Subcutaneous abdominal adipose tissue (tissue), 5 donors: ENCODE data around the gene COL4A2.

ENCODE experiments used
- H3K27ac ChIP-seq: one replicate; pipeline ENCODE4 v1.7.0; 2013; ENCODE audit warnings: low read depth, mild to moderate bottlenecking, inconsistent platforms, low read length, moderate library complexity
- H3K27me3 ChIP-seq, 5 donors: one replicate each; pipeline ENCODE4 v1.7.0; 2013; ENCODE audit warnings: low read length in 5 of 5, inconsistent platforms in 1 of 5; ENCODE audit not compliant: control insufficient read depth in 5 of 5, insufficient read depth in 4 of 5
- H3K36me3 ChIP-seq, 5 donors: one replicate each; pipeline ENCODE4 v1.7.0; 2013; ENCODE audit warnings: low read length in 5 of 5; ENCODE audit not compliant: control insufficient read depth in 5 of 5, insufficient read depth in 5 of 5
- H3K4me1 ChIP-seq, 5 donors: one replicate each; pipeline ENCODE4 v1.7.0; 2013; ENCODE audit warnings: low read length in 5 of 5, mild to moderate bottlenecking in 3 of 5, moderate library complexity in 1 of 5; ENCODE audit not compliant: control insufficient read depth in 5 of 5, insufficient read depth in 5 of 5
- H3K4me3 ChIP-seq, 5 donors: one replicate each; pipeline ENCODE4 v1.7.0; 2013; ENCODE audit warnings: low read length in 5 of 5, low read depth in 1 of 5
- H3K9ac ChIP-seq, 5 donors: one replicate each; pipeline ENCODE4 v1.7.0; 2013; ENCODE audit warnings: low read length in 5 of 5, mild to moderate bottlenecking in 4 of 5, moderate library complexity in 3 of 5
- H3K9me3 ChIP-seq, 5 donors: one replicate each; pipeline ENCODE4 v1.7.0; 2013; ENCODE audit warnings: low read length in 5 of 5; ENCODE audit not compliant: control insufficient read depth in 5 of 5
- donor health status: healthy.
- donor health status: healthy.
- donor health status: healthy.
- donor health status: healthy.
- donor health status: healthy.

Gene COL4A2

GRCh38 chr13:110297766-110298504 lies 9.1 kb upstream of the COL4A2 start:
- Histone ChIP-seq H3K36me3 (peaks cover 0 to 16% (median 3%) of the 10 kb centered on the region in 5 donors), H3K27ac (peak overlapping the region; percentile 82), H3K27me3 (no peaks in the 10 kb centered on the region), H3K9me3 (no peaks in the 10 kb centered on the region), H3K9ac (peak overlapping the region in 1 of 5 donors; percentile 6), H3K4me1 (peaks cover 20 to 93% (median 85%) of the 10 kb centered on the region in 5 donors), H3K4me3 (peak overlapping the region in 1 of 5 donors; percentile 37)

GRCh38 chr13:110298505-110299282 lies 8.4 kb upstream of the COL4A2 start:
- no peaks in the 10 kb centered on the region for H3K27me3 ChIP-seq
- peaks cover 22 to 93% (median 85%) of the 10 kb centered on the region in 5 donors for H3K4me1 ChIP-seq
- peak overlapping the region in 4 of 5 donors; percentile 18 to 37 (median 33) for H3K4me3 ChIP-seq
- H3K36me3 ChIP-seq = peaks cover under 1 to 21% (median 3%) of the 10 kb centered on the region in 5 donors
- peak overlapping the region; percentile 82 for H3K27ac ChIP-seq
- H3K9ac ChIP-seq = peak overlapping the region in 3 of 5 donors; percentile 6 to 35 (median 13)
- H3K9me3 ChIP-seq = no peaks in the 10 kb centered on the region

- Histone ChIP-seq H3K4me1 (peaks cover 24 to 93% (median 85%) of the 10 kb centered on the region in 5 donors), H3K27me3 (peaks cover 0 to 4% (median 0%) of the 10 kb centered on the region in 5 donors), H3K9me3 (no peaks in the 10 kb centered on the region), H3K36me3 (peaks cover 2 to 26% (median 5%) of the 10 kb centered on the region in 5 donors), H3K9ac (peak overlapping the region in 2 of 5 donors; percentile 13 to 42), H3K4me3 (peak overlapping the region in 4 of 5 donors; percentile 18 to 37 (median 33)), H3K27ac (peak overlapping the region; percentile 82)
Observed at GRCh38 chr13:110299283-110299840, 7.7 kb upstream of the COL4A2 start.

- Histone ChIP-seq H3K9me3 (no peaks in the 10 kb centered on the region), H3K27me3 (peaks cover 0 to 5% (median 0%) of the 10 kb centered on the region in 5 donors), H3K4me1 (peaks cover 26 to 94% (median 86%) of the 10 kb centered on the region in 5 donors), H3K4me3 (no peak overlapping the region), H3K9ac (peak overlapping the region in 2 of 5 donors; percentile 50), H3K27ac (peak overlapping the region; percentile 99), H3K36me3 (peaks cover 2 to 31% (median 5%) of the 10 kb centered on the region in 5 donors)
Observed at GRCh38 chr13:110300090-110300815, 6.8 kb upstream of the COL4A2 start.

- H3K27me3 ChIP-seq = peaks cover 0 to 5% (median 0%) of the 10 kb centered on the region in 5 donors
- H3K4me3 ChIP-seq = peak overlapping the region in 1 of 5 donors; percentile 31
- H3K4me1 ChIP-seq = peaks cover 26 to 90% (median 82%) of the 10 kb centered on the region in 5 donors
Observed at GRCh38 chr13:110301083-110301482, 6.0 kb upstream of the COL4A2 start.

GRCh38 chr13:110301606-110302553 lies 5.2 kb upstream of the COL4A2 start:
- peak overlapping the region; percentile 99 for H3K27ac ChIP-seq
- peaks cover 0 to 5% (median 0%) of the 10 kb centered on the region in 5 donors for H3K27me3 ChIP-seq
- peaks cover 26 to 85% (median 75%) of the 10 kb centered on the region in 5 donors for H3K4me1 ChIP-seq
- peak overlapping the region; percentile 7 to 51 (median 25) for H3K4me3 ChIP-seq
- H3K9me3 ChIP-seq = no peaks in the 10 kb centered on the region
- peak overlapping the region in 3 of 5 donors; percentile 14 to 96 (median 51) for H3K9ac ChIP-seq
- H3K36me3 ChIP-seq = peaks cover 2 to 29% (median 5%) of the 10 kb centered on the region in 5 donors

More at GRCh38 chr13:110301083-110301482, 6.0 kb upstream of the COL4A2 start:
- Histone ChIP-seq H3K36me3 (peaks cover 2 to 31% (median 5%) of the 10 kb centered on the region in 5 donors), H3K27ac (peak overlapping the region; percentile 99), H3K9ac (peak overlapping the region in 2 of 5 donors; percentile 27 to 50), H3K9me3 (no peaks in the 10 kb centered on the region)

- H3K9me3 ChIP-seq = no peaks in the 10 kb centered on the region
- H3K36me3 ChIP-seq = peaks cover 2 to 26% (median 5%) of the 10 kb centered on the region in 5 donors
- peak overlapping the region in 4 of 5 donors; percentile 94 to 99 (median 96) for H3K4me3 ChIP-seq
- H3K4me1 ChIP-seq = peaks cover 26 to 85% (median 72%) of the 10 kb centered on the region in 5 donors
- peak overlapping the region in 4 of 5 donors; percentile 23 to 97 (median 96) for H3K9ac ChIP-seq
- H3K27me3 ChIP-seq = peaks cover 0 to 5% (median 0%) of the 10 kb centered on the region in 5 donors
- peak overlapping the region; percentile 99 for H3K27ac ChIP-seq
Observed at GRCh38 chr13:110302997-110303396, 4.1 kb upstream of the COL4A2 start.

GRCh38 chr13:110303644-110304043 lies 3.4 kb upstream of the COL4A2 start:
- Histone ChIP-seq H3K9ac (peak overlapping the region; percentile 23 to 97 (median 95)), H3K9me3 (no peaks in the 10 kb centered on the region), H3K36me3 (peaks cover 2 to 26% (median 5%) of the 10 kb centered on the region in 5 donors), H3K27me3 (peaks cover 0 to 6% (median 0%) of the 10 kb centered on the region in 5 donors), H3K4me3 (peak overlapping the region; percentile 94 to 99 (median 97)), H3K27ac (peak overlapping the region; percentile 99), H3K4me1 (peaks cover 28 to 86% (median 71%) of the 10 kb centered on the region in 5 donors)
